HEK293 (cell line): ENCODE data around the gene DNAH6.

Experiments
- CTCF ChIA-PET: fragments of 350-600 bp; formaldehyde crosslinking; extraction: SDS; loops from one replicate; lab custom pipeline; 2021; ENCODE audit warnings: antibody characterized with exemption; lab: Yijun Ruan, JAX
- POLR2A ChIA-PET: fragments of 300-600 bp; formaldehyde crosslinking; extraction: SDS; loops from one replicate; lab custom pipeline; 2020; ENCODE audit warnings: antibody characterized with exemption, inconsistent platforms; lab: Yijun Ruan, JAX
- H3K27ac ChIP-seq: fragments of 200-500 bp; sonication (Bioruptor generic); 2 replicates; pipeline ENCODE4 v1.5.1; 2014; ENCODE audit warnings: low read depth, low read length, control low read depth, inconsistent platforms; ENCODE audit errors: extremely low read depth
- H3K36me3 ChIP-seq, 2 experiments: fragments of 200-500 bp in 1 of 2; sonication (Bioruptor generic) in 1 of 2; 1 replicate in 1 of 2; 2 replicates in 1 of 2; pipeline ENCODE4 v1.5.1; 2014 to 2017; ENCODE audit warnings: inconsistent platforms in 2 of 2, low read length in 2 of 2; ENCODE audit not compliant: control insufficient read depth in 2 of 2, insufficient read depth in 1 of 2
- H3K4me1 ChIP-seq: fragments of 200-500 bp; sonication (Bioruptor generic); 2 replicates; pipeline ENCODE4 v1.5.1; 2014; ENCODE audit warnings: mild to moderate bottlenecking, low read length, inconsistent platforms; ENCODE audit not compliant: control insufficient read depth, insufficient read depth
- H3K4me3 ChIP-seq: 2 replicates; pipeline ENCODE4 v1.5.1; 2011; ENCODE audit warnings: low read depth, mild to moderate bottlenecking, control low read depth, low read length, moderate library complexity
- H3K9me3 ChIP-seq: fragments of 200-500 bp; sonication (Bioruptor generic); 2 replicates; pipeline ENCODE4 v1.5.1; 2014; ENCODE audit warnings: low read depth, low read length, inconsistent platforms; ENCODE audit not compliant: control insufficient read depth, insufficient read depth
- INSM2 ChIP-seq: fragments of 450-650 bp; formaldehyde crosslinking; IDR thresholded peaks from 2 replicates; pipeline ENCODE4 v1.5.1; 2016; ENCODE audit warnings: missing biosample characterization, missing genetic modification characterization
- KLF1 ChIP-seq: fragments of 450-650 bp; formaldehyde crosslinking; IDR thresholded peaks from 2 replicates; pipeline ENCODE4 v1.5.1; 2016; ENCODE audit warnings: missing biosample characterization, missing genetic modification characterization
- PRDM1 ChIP-seq: fragments of 450-650 bp; formaldehyde crosslinking; IDR thresholded peaks from 2 replicates; pipeline ENCODE4; 2016; ENCODE audit warnings: missing biosample characterization, missing genetic modification characterization
- PRDM2 ChIP-seq: fragments of 450-650 bp; formaldehyde crosslinking; IDR thresholded peaks from 2 replicates; pipeline ENCODE4 v1.5.1; 2016; ENCODE audit warnings: missing biosample characterization, missing genetic modification characterization, borderline replicate concordance
- YY1 ChIP-seq: fragments of 450-650 bp; formaldehyde crosslinking; IDR thresholded peaks from 2 replicates; pipeline ENCODE4 v1.5.1; 2018; ENCODE audit warnings: missing biosample characterization, missing genetic modification characterization
- ZBTB1 ChIP-seq: fragments of 450-650 bp; formaldehyde crosslinking; IDR thresholded peaks from 2 replicates; pipeline ENCODE4 v1.5.1; 2016; ENCODE audit warnings: missing biosample characterization, missing genetic modification characterization
- ZBTB49 ChIP-seq: fragments of 450-650 bp; formaldehyde crosslinking; IDR thresholded peaks from 2 replicates; pipeline ENCODE4 v1.5.1; 2016; ENCODE audit warnings: missing biosample characterization, missing genetic modification characterization, low read depth
- ZNF202 ChIP-seq: fragments of 450-650 bp; formaldehyde crosslinking; IDR thresholded peaks from 2 replicates; pipeline ENCODE4 v1.5.1; 2016; ENCODE audit warnings: missing biosample characterization, missing genetic modification characterization, borderline replicate concordance
- ZNF341 ChIP-seq: fragments of 450-650 bp; formaldehyde crosslinking; IDR thresholded peaks from 2 replicates; pipeline ENCODE4; 2016; ENCODE audit warnings: low read depth, missing biosample characterization, missing genetic modification characterization
- ZNF404 ChIP-seq: fragments of 450-650 bp; formaldehyde crosslinking; IDR thresholded peaks from 2 replicates; pipeline ENCODE4 v1.5.1; 2017; ENCODE audit warnings: missing biosample characterization, missing genetic modification characterization
- ZNF423 ChIP-seq: fragments of 450-650 bp; formaldehyde crosslinking; IDR thresholded peaks from 2 replicates; pipeline ENCODE4 v1.5.1; 2016; ENCODE audit warnings: missing biosample characterization, missing genetic modification characterization
- ZNF433 ChIP-seq: fragments of 450-650 bp; formaldehyde crosslinking; IDR thresholded peaks from 2 replicates; pipeline ENCODE4 v1.5.1; 2016; ENCODE audit warnings: missing biosample characterization, missing genetic modification characterization, low read depth
- ZNF544 ChIP-seq: fragments of 450-650 bp; formaldehyde crosslinking; IDR thresholded peaks from 2 replicates; pipeline ENCODE4 v1.5.0; 2017; ENCODE audit warnings: missing biosample characterization, missing genetic modification characterization
- ZNF560 ChIP-seq: fragments of 450-650 bp; formaldehyde crosslinking; IDR thresholded peaks from 2 replicates; pipeline ENCODE4 v1.5.1; 2017; ENCODE audit warnings: missing biosample characterization, missing genetic modification characterization, borderline replicate concordance
- ZNF571 ChIP-seq: fragments of 450-650 bp; formaldehyde crosslinking; IDR thresholded peaks from 2 replicates; pipeline ENCODE4 v1.5.0; 2017; ENCODE audit warnings: missing biosample characterization, missing genetic modification characterization
- ZNF701 ChIP-seq: fragments of 450-650 bp; formaldehyde crosslinking; IDR thresholded peaks from 2 replicates; pipeline ENCODE4 v1.5.1; 2016; ENCODE audit warnings: missing biosample characterization, missing genetic modification characterization
- ZNF707 ChIP-seq: fragments of 450-650 bp; formaldehyde crosslinking; IDR thresholded peaks from 2 replicates; pipeline ENCODE4 v1.5.1; 2016; ENCODE audit warnings: missing biosample characterization, missing genetic modification characterization
- ZNF768 ChIP-seq: fragments of 450-650 bp; formaldehyde crosslinking; IDR thresholded peaks from 2 replicates; pipeline ENCODE4 v1.5.1; 2018; ENCODE audit warnings: missing biosample characterization, mild to moderate bottlenecking, missing genetic modification characterization
- ZNF792 ChIP-seq: fragments of 450-650 bp; formaldehyde crosslinking; IDR thresholded peaks from 2 replicates; pipeline ENCODE4 v1.5.1; 2016; ENCODE audit warnings: missing biosample characterization, missing genetic modification characterization
- ZSCAN4 ChIP-seq: fragments of 450-650 bp; formaldehyde crosslinking; IDR thresholded peaks from 2 replicates; pipeline ENCODE4 v1.5.1; 2017; ENCODE audit warnings: missing biosample characterization, missing genetic modification characterization

Gene DNAH6

GRCh38 chr2:84701880-84702279, 185.6 kb downstream of the DNAH6 start (continued):
- TF ChIP-seq INSM2 (tag by site-specific recombination) (no peak), PRDM2 (no peak), YY1 (tag by site-specific recombination) (no peak)

GRCh38 chr2:84702941-84703340, 186.6 kb downstream of the DNAH6 start:
- H3K36me3 ChIP-seq = no peaks in the 10 kb centered on the region
- H3K9me3 ChIP-seq = no peaks in the 10 kb centered on the region
- POLR2A ChIA-PET = no interaction called here
- TF ChIP-seq KLF1 (tag by site-specific recombination) (no peak), ZNF792 (tag by site-specific recombination) (no peak), PRDM1 (tag by site-specific recombination) (no peak), ZNF544 (no peak), ZNF571 (tag by site-specific recombination) (no peak), ZNF701 (tag by site-specific recombination) (no peak), ZNF341 (tag by site-specific recombination) (no peak), ZSCAN4 (no peak), ZNF433 (no peak), ZNF404 (tag by site-specific recombination) (no peak), ZBTB1 (tag by site-specific recombination) (no peak), ZNF707 (tag by site-specific recombination) (no peak), ZNF423 (tag by site-specific recombination) (no peak), ZNF202 (tag by site-specific recombination) (no peak), ZBTB49 (tag by site-specific recombination) (no peak), ZNF560 (tag by site-specific recombination) (no peak), ZNF768 (tag by site-specific recombination) (no peak)
- TF ChIP-seq, all 188 proteins: peak for 0
- CTCF ChIA-PET = interaction anchor here (0.6 to 0.7 kb wide), 2 partner anchors 8 to 692 kb away, joined by 3 to 4 read pairs; no protein-coding TSS in a partner anchor
- no peaks in the 10 kb centered on the region for H3K4me1 ChIP-seq
- H3K27ac ChIP-seq = no peak overlapping the region
- no peak overlapping the region for H3K4me3 ChIP-seq
